ENCODE results near the gene SLC34A2.

The SLC34A2 gene

DNA sequence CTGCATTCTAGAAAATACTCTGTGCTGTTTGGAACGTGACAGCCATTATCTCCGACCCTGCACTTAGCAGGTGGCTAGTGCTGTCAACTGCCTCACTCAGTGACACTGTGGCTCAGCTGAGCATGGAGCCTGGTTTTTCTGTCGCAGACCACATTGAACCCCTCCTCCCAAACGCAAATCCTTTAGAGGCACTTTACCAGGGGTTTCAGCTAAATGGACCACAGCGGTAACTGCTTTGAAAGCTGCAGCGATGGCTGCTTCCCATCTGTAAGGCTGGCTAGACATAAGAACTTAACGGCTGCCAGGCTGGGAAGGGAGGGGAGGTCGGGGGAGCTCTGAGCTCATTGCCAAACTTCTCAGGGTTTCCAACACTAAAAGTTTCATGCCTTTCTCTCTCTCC, 8.1 kb downstream of the SLC34A2 start:
- DNase-seq, result no peak

DNA sequence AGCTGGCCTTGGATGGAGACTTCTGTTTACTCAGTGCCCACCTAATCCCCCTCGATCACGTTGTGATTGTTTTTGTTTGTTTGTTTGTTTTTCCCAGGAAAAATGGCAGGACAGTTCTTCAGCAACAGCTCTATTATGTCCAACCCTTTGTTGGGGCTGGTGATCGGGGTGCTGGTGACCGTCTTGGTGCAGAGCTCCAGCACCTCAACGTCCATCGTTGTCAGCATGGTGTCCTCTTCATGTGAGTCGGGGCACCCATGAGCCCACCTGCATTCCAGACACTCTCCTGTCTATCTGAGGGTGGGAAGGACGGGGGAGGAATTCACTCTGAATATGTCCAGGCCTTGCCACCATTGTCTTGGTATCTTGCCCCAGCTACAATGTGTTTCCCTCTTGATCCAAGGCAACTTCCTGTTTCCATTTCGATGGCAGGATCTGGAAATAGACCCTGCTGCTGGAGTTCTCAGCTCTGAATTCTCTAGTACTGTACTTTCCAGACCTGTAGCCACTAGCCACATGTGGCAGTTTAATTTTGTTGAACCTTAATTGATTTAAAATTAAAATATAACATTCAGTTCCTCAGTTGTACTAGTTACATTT, 10.5 kb downstream of the SLC34A2 start:
- DNase-seq, result no peak

DNA sequence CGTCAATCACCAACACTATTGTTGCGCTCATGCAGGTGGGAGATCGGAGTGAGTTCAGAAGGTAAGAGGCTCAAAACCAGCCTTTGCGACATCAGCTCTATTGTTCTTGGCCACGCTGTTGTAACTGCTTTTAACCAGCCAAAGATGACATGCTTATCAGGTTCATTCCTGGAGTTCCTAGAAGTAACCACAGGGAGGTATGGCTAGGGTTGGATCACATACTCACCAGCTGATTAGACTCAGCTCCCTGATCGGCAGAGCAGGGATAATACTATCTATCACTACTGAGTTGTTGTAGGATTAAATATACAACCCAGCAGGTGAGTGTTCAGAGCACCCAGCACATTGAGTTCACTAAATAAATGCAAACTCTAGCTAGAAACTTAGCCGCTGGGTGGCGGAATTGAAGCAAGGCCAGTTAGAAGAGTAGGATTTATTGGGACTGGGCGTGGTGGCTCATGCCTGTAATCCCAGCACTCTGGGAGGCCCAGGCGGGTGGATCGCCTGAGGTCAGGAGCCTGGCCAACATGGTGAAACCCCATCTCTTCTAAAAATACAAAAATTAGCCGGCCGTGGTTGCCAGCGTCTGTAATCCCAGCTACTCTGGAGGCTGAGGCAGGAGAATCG, 12.4 kb downstream of the SLC34A2 start:
- DNase-seq, result no peak

DNA sequence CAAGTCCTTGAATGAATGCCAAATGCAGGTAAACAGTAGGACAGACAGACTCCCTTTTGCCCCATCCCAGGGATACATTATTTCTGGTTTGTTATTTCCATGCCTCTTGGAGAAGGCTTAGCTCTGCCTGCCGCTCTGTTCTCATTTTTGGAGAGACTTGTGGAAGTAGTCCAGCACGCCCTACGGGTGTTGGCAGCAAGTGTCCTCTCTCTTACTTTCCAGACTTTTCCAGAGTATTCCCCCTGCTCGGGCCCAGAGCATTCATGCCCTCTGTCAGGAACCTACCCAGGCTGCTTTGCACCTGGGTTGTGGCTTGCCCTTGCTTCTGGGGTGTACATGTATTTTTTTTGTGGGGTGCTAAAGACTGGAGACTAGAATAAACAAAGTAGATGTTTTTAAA, 15.3 kb downstream of the SLC34A2 start:
- no peak for DNase-seq

DNA sequence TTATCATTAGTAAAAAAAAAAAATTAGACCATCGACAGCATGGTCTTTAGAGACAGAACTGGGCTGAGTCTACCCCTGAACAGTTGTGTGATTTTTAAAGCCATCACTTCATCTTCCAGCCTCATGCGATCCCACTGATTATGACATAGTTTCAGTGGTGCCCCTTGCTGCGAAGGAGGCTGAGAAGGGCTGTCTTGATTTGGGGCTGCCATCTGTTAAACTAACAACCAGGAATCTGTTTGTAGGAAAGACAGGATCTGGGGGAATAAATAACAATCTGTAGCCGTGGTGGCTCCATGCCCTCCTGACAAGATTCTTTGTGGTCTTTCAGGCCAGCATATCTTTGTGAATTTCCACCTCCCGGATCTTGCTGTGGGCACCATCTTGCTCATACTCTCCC, 17.1 kb downstream of the SLC34A2 start:
- DNase-seq, result no peak

DNA sequence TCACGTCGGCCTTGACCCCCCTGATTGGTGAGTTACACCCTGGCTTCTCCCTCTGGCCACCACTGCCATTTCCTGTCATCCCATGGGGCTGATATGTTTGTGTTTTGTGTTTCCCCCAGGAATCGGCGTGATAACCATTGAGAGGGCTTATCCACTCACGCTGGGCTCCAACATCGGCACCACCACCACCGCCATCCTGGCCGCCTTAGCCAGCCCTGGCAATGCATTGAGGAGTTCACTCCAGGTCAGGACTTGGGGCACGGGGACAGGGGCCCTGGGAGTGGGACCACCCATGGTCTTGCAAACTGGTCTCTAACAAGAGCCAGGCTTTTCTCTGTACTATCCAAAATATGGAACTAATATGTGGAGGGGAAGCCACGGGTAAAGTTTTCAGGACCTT, 18.7 kb downstream of the SLC34A2 start:
- DNase-seq, result no peak

DNA sequence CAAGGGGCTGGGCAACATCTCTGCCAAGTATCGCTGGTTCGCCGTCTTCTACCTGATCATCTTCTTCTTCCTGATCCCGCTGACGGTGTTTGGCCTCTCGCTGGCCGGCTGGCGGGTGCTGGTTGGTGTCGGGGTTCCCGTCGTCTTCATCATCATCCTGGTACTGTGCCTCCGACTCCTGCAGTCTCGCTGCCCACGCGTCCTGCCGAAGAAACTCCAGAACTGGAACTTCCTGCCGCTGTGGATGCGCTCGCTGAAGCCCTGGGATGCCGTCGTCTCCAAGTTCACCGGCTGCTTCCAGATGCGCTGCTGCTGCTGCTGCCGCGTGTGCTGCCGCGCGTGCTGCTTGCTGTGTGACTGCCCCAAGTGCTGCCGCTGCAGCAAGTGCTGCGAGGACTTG, 20.6 kb downstream of the SLC34A2 start:
- DNase-seq, result no peak

DNA sequence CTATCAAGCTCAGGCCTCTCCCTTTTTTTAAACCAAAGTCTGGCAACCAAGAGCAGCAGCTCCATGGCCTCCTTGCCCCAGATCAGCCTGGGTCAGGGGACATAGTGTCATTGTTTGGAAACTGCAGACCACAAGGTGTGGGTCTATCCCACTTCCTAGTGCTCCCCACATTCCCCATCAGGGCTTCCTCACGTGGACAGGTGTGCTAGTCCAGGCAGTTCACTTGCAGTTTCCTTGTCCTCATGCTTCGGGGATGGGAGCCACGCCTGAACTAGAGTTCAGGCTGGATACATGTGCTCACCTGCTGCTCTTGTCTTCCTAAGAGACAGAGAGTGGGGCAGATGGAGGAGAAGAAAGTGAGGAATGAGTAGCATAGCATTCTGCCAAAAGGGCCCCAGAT, 21.5 kb downstream of the SLC34A2 start:
- no peak for DNase-seq

DNA sequence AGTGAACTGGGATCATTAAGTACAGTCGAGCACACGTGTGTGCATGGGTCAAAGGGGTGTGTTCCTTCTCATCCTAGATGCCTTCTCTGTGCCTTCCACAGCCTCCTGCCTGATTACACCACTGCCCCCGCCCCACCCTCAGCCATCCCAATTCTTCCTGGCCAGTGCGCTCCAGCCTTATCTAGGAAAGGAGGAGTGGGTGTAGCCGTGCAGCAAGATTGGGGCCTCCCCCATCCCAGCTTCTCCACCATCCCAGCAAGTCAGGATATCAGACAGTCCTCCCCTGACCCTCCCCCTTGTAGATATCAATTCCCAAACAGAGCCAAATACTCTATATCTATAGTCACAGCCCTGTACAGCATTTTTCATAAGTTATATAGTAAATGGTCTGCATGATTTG, 22.3 kb downstream of the SLC34A2 start:
- no peak for DNase-seq

DNA sequence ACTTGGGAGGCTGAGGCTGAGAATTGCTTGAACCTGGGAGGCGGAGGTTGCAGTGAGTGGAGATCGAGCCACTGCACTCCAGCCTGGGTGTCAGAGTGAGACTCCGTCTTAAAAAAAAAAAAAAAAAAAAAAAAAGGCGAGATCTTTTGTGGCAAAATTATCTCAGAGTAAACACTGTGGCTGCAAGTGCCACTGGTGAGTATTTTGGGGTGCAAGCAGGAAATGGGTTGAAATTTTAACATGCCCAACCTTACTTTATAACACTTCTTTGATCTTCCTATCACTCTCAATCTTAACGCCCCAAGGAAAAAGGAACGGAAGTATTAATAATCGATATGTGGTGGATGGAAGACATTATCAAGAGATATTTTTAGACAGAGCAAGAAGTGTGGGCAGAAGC, 32.1 kb downstream of the SLC34A2 start:
- peak in 1 of 2 donors; percentile 30 for DNase-seq

DNA sequence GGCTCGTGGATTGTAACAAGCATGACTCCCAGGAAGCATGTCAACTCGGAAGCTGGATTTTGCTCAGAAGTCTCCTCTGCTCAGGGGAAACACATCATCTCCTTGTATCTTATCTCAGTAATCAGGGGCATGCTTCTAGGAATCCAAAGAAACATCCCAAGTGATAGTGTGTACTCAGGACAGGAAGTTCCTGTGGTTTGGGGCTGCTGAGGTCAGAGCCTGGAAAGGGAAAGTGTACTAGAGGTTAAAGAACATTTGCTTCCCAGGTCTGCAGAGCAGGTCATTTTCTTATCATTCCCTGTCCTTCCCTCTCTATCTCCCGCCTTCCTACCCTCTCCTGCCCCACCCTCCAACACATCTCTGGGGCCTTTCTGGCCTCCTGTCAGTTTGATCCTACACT, 38.8 kb downstream of the SLC34A2 start:
- DNase-seq, result no peak

DNA sequence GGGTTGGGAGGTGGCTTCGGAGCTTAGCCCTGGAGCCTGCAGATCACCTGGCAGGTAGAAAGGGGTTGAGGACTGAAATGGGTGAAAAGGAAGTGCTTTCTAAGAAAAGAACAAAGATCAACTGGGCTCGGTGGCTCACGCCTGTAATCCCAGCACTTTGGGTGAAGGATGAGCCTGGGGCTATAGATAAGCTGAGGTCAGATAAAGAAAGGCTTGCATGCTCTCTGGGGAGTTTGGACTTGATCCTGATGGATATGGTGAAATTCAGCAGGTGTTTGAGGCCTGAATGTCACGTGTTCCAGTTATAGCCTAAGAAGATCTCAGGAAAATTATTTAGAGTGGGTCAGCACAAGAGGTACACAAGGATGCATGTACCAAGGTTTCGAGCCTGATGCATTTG, 40.8 kb downstream of the SLC34A2 start:
- no peak for DNase-seq

DNA sequence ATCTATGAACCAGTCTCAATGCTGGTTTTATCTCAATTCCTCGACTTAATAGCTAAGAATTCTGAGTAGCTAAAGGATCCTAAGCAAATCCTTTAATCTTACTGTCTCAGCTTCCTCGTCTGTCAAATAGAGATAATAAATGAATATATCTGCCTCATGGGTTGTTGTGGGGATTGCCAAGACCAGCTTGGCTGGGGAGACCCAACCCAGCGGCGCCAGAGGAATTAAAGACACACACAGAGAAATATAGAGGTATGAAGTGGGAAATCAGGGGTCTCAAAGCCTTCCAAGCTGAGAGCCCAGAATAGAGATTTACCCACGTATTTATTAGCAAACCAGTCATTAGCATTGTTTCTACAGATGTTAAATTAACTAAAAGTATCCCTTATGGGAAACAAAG, 41.9 kb downstream of the SLC34A2 start:
- DNase-seq, result no peak

DNA sequence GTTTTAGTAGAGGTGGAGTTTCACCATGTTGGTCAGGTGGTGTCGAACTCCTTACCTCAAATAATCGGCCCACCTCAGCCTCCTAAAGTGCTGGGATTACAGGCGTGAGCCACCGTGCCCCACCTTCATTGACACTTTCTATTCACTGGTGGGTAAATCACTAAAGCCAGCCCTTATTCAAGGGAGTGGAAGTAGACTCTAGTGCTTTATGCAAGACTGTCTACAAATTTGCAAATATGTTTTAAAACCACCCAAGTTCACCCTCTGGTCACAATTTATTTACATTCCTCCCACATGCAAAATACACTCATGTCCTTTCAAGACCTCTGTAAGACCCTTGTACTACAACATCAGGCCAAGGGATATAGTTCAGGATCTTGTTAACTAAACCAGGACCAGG, 45.0 kb downstream of the SLC34A2 start:
- DNase-seq, result no peak

DNA sequence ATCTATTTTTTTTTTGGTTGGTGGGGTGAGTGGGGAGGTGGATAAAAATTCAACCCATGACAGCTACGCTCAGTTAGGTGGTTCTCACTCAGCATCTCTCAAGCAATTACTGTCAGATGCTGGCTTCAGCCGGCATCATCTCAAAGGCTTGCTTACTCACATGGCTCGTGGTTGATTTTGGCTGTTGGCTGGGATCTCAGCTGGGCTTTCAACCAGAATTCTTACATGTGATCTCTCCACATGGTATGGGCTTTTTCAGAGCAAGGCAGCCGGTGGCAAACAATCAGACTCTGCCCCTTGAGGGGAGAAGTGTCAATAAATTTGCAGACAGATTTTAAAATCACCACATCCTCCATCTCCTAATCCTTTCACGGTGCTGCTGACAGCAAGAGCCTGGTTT, 47.2 kb downstream of the SLC34A2 start:
- DNase-seq, result no peak

DNA sequence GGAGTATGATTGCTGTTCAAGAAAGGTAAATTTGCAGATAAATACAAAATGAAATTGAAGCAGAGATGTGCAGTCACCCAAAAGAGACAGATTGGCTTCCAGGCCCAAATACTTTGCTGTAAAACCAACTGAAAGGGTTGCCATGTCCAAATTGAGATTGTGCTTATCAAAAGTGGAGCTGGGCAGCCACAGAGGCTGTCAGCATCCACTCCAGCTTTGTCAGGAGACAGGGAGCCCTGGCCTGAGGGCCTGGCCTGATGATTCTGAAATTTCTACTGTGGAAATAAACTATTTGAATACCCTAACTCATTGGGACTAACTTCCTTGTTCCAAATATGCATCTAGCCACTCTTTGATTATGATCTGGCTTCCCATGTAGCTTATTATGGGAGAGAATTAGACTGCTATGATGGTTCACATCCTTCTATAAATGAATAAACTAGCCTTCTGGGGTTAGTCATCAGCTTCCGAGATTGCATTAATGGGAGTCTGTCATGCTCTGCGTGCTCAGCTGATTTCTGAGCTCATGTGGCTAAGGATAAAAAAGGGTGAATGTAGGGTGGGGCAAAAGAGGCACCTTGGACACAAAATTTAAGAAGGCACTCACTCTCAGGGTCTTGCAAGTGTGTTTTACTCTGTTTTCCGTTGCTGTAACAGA, 48.2 kb downstream of the SLC34A2 start:
- no peak for DNase-seq

DNA sequence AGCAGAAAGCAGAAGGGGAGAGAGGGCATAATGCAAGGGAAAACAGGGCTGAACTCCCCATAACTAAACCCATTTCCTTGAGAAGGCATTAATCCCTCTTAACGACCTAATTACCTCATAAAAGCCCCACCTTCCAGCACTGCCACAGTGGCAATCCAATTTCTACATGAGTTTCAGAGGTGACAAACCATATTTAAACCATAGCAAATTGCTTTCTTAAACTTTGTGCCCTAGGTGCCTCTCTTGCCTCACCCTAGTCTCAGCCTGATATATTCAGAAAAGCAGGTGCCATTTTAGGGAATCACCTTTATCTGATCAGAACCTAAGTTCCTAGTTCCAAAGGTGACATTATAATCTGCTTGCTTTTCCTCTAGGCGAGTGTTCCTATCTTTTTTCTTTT, 48.9 kb downstream of the SLC34A2 start:
- no peak for DNase-seq

DNA sequence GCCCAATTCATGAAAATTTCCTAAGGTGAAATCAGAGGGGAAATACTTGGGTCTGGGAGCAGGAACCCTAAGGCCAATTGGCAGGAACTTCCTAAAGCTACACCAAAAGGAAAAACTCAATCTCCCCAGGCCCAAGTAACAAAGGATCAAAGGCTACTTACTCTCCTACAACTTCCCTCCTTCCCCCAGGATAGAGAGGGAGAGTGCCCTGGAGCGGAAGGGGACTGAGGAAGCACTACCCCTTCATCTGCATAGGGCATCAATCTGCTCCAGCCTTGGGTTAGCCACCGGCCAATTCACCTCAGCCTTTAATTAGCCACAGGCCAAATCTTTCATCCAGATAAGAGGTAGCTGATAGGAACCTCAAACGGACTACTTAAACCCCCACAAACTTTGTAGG, 55.0 kb downstream of the SLC34A2 start:
- DNase-seq, result no peak

DNA sequence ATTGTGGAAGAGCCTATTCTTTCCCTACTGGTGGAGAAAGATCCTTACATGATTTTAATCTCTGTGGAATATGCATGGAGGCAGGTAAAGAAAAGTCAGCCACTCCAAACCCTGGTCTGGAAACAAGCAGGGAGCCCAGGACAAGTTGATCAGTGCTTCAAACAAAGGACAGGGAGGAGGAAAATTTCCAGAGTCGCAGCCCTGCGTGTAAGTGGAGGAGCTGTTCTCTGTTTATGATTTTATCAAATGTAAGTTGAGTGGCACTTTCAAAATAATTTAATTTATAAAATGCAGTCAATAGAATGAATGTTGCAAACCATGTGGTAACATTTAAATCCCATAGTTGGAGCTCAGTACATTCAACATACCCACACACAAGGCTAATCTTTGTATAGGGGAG, 57.0 kb downstream of the SLC34A2 start:
- no peak for DNase-seq

DNA sequence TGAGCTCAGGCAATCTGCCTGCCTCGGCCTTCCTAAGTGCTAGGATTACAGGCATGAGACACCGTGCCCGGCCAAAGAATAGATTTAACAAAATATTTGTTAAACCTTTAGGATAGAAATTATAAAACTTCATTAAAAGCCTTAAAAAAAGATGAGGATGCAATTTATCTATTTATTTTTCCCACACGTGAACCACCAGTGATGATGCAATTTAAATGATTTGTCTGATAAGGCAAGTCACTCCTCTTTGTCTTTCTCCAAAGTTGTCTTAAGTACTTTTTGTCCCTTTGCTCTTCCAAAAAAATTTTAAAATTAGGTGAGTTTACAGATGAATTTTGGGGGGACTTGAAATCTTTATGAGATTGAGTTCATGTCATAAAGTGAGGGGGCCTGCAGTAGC, 58.2 kb downstream of the SLC34A2 start:
- no peak for DNase-seq

DNA sequence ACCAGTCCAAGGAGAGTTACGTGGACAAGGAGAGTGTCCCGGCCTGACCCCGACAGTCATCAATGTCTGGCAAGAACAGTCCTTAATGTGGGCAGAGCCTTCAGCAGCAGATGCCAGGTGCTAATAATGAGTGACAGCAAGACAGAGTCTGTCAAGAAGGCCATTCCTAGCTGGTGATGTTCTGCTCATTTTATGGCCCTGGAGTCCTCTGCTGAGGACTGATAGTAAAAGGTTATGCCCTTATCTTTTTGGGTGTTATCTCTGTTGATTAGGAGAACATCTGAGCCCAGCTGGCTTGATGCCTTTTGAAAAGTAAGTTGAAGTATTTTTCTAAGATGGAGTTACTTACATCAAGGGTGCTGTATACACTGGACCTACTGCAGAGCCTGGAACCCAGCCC, 67.3 kb downstream of the SLC34A2 start:
- DNase-seq, result no peak

DNA sequence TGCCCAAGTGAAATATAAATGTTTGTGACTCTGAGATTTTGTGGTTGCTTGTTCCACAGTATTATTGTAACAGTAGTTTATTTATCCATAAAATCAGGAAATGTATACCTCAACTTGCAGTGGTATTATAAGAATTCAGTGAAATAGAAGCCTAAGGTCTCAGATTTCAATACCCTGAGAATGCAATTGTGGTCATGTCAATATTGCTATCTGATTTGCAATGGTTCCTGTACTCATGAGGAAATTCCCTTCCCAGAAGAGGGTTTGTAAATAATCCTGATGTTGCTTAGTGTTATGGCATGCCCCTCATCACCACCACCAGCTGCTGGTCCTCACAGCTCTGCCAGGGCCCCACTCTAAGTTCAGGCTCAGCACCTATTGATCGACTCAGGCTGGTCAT, 67.8 kb downstream of the SLC34A2 start:
- no peak for DNase-seq

DNA sequence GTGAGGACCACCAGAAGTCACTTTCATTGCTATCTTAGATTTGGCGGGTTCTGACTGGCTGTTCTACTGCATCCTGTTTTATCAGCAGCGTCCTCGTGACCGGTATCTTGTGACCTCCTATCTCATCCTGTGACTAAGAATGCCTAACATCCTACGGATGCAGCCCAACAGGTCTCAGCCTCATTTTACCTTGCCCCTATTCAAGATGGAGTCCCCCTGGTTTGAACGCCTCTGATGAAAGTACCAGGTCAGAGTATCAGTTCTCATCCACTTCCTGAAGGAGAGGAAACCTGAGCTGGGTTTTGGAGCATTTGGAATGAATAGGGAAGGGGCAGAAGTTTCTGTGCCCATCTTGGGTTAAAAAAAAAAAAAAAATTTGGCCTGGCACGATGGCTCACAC, 70.2 kb downstream of the SLC34A2 start:
- no peak for DNase-seq

DNA sequence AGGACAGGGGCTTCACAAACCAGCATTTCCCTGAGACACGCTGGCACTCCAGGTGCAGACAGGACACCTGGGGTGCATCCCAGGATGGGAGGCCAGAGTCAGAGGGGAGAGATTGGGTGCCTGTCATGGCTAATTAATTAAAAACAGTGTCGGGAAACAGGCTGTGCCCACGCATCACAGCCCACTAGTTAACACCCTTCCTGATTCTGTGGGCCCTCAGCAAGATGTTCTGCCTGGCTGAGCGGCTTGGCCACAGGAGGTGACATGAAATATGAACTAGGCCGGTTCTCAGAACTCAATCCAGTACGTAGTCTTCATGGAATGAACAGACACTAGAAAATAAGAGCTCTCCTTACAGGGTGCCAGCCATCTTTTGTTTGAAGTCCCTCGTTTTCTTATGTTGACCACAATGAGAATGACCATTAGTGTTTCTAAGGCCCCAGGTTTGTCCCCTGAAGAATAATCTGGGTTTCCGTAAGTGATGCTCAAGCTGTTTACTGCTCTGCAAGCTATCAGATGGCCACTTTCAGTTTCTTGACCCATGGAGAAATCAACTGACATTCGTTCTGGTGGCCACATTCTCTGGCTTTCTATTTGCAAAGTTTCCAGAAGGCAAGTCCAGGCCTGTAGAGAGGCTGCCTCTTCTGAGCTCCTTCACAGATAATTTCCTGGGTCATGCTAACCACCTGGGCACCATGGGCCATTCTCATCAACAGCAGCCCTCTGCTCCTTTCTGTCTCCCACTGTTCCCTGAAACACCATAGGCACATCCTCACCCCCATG, 72.3 kb downstream of the SLC34A2 start:
- DNase-seq, result no peak

Measured in CD4-positive, alpha-beta T cell treated with Interleukin-4 for 1 hour (primary cell).